Liver (tissue), 9 donors: ENCODE data around the gene JPH4. TPM values are rescaled to one million over a fixed set of nuclear protein-coding genes. Genes with fewer than 3 reads are reported as not detected.

Experiments used
- DNase-seq: peaks from one replicate; pipeline ENCODE4 v3.0.0-alpha.2; 2017; ENCODE audit warnings: low spot score
- H3K27ac ChIP-seq, 2 donors: one replicate each; pipeline ENCODE4 v1.7.0; 2013; ENCODE audit warnings: inconsistent platforms in 2 of 2, low read length in 2 of 2, control low read depth in 1 of 2, low read depth in 1 of 2, mild to moderate bottlenecking in 1 of 2
- H3K27me3 ChIP-seq, 4 donors: one replicate each; pipeline versions ENCODE4 v1.6.1 to v1.7.0; 2013; ENCODE audit warnings: low read length in 3 of 4, inconsistent platforms in 1 of 4, mild to moderate bottlenecking in 1 of 4, moderate library complexity in 1 of 4; ENCODE audit not compliant: control insufficient read depth in 4 of 4, insufficient read depth in 4 of 4
- H3K36me3 ChIP-seq, 4 donors: one replicate each; pipeline versions ENCODE4 v1.6.1 to v1.7.0; 2013; ENCODE audit warnings: low read length in 3 of 4, mild to moderate bottlenecking in 3 of 4, low read depth in 1 of 4, moderate library complexity in 1 of 4; ENCODE audit not compliant: control insufficient read depth in 4 of 4, insufficient read depth in 3 of 4
- H3K4me1 ChIP-seq, 4 donors: one replicate each; pipeline versions ENCODE4 v1.6.1 to v1.7.0; 2013; ENCODE audit warnings: low read length in 3 of 4, mild to moderate bottlenecking in 3 of 4, moderate library complexity in 1 of 4; ENCODE audit not compliant: control insufficient read depth in 4 of 4, insufficient read depth in 4 of 4
- H3K4me3 ChIP-seq, 3 donors: one replicate each; pipeline versions ENCODE4 v1.6.1 to v1.7.0; 2013; ENCODE audit warnings: low read length in 3 of 3, control low read depth in 1 of 3, low read depth in 1 of 3, mild to moderate bottlenecking in 1 of 3
- H3K9ac ChIP-seq, 2 donors: one replicate each; pipeline ENCODE4 v1.7.0; 2013; ENCODE audit warnings: low read length in 2 of 2, mild to moderate bottlenecking in 2 of 2, moderate library complexity in 2 of 2, control low read depth in 1 of 2, low read depth in 1 of 2
- H3K9me3 ChIP-seq, 4 donors: one replicate each; pipeline versions ENCODE4 v1.6.1 to v1.7.0; 2013; ENCODE audit warnings: low read length in 3 of 4; ENCODE audit not compliant: control insufficient read depth in 4 of 4
- ATF3 ChIP-seq: IDR thresholded peaks from 2 replicates; pipeline ENCODE4 v1.6.1; 2016; ENCODE audit warnings: antibody characterized with exemption
- CTCF ChIP-seq: fragments of 150-350 bp; IDR thresholded peaks from 2 replicates; pipeline ENCODE4 v1.5.1; 2017; ENCODE audit warnings: improper control_type of control experiment, low read depth, low read length; ENCODE audit not compliant: missing input control
- EGR1 ChIP-seq, 2 donors: IDR thresholded peaks; 2 replicates each; pipeline ENCODE4 v1.6.1; 2016 to 2018; ENCODE audit warnings: antibody characterized with exemption in 2 of 2, low read depth in 2 of 2
- FOXA1 ChIP-seq: IDR thresholded peaks from 2 replicates; pipeline ENCODE4 v1.6.1; 2016; ENCODE audit warnings: antibody characterized with exemption
- FOXA2 ChIP-seq: IDR thresholded peaks from 2 replicates; pipeline ENCODE4 v1.6.1; 2016; ENCODE audit warnings: antibody characterized with exemption
- HNF4A ChIP-seq, 2 donors: conservative IDR thresholded peaks; 2 replicates each; pipeline ENCODE4 v1.6.1; 2016; ENCODE audit warnings: antibody characterized with exemption in 2 of 2, mild to moderate bottlenecking in 2 of 2
- HNF4G ChIP-seq: IDR thresholded peaks from 2 replicates; pipeline ENCODE4 v1.6.1; 2016; ENCODE audit warnings: antibody characterized with exemption
- JUND ChIP-seq, 2 donors: IDR thresholded peaks; 2 replicates each; pipeline ENCODE4 v1.6.1; 2016; ENCODE audit warnings: antibody characterized with exemption in 2 of 2
- NR2F2 ChIP-seq: IDR thresholded peaks from 2 replicates; pipeline ENCODE4 v1.6.1; 2016; ENCODE audit warnings: antibody characterized with exemption
- RAD21 ChIP-seq, 2 donors: IDR thresholded peaks; 2 replicates each; pipeline ENCODE4 v1.6.1; 2016; ENCODE audit warnings: antibody characterized with exemption in 2 of 2, mild to moderate bottlenecking in 2 of 2
- REST ChIP-seq: IDR thresholded peaks from 2 replicates; pipeline ENCODE4 v1.6.1; 2016; ENCODE audit warnings: antibody characterized with exemption, mild to moderate bottlenecking
- RXRA ChIP-seq, 2 donors: IDR thresholded peaks; 2 replicates each; pipeline ENCODE4 v1.6.1; 2017 to 2018; ENCODE audit warnings: antibody characterized with exemption in 2 of 2, mild to moderate bottlenecking in 1 of 2
- SP1 ChIP-seq: IDR thresholded peaks from 2 replicates; pipeline ENCODE4 v1.6.1; 2018; ENCODE audit warnings: antibody characterized with exemption, mild to moderate bottlenecking
- TAF1 ChIP-seq: conservative IDR thresholded peaks from 2 replicates; pipeline ENCODE4 v1.6.1; 2016; ENCODE audit warnings: antibody characterized with exemption, mild to moderate bottlenecking
- YY1 ChIP-seq: IDR thresholded peaks from 2 replicates; pipeline ENCODE4 v1.6.1; 2016; ENCODE audit warnings: antibody characterized with exemption, mild to moderate bottlenecking
- ZBTB33 ChIP-seq: IDR thresholded peaks from 2 replicates; pipeline ENCODE4 v1.6.1; 2016; ENCODE audit warnings: antibody characterized with exemption
- WGBS: extraction: QIAGEN DNeasy Blood & Tissue Kit; methylation state at CpG from one replicate; pipeline ENCODE4 v1.1.7; 2013; 5-methylcytosine and 5-hydroxymethylcytosine counted together
- polyA plus RNA-seq, 2 donors: library from polyadenylated mRNA; stranded (reverse) in 1 of 2; unstranded in 1 of 2; fragments of 200-250 nt in 1 of 2; fragments of >200 nt in 1 of 2; fragmentation: Nextera tagmentation in 1 of 2; extraction: Ambion mirVana in 1 of 2; gene quantifications; one replicate each; pipeline versions ENCODE4 v1.2.1 to v1.2.3, GENCODE V29; 2013 to 2015
- total RNA-seq, 2 donors: library from RNA; depleted of rRNA; stranded (reverse); fragments of >200 nt; gene quantifications; one replicate each; pipeline ENCODE4 v1.2.3, GENCODE V29; 2014
- donor health status: healthy.
- donor health status: healthy.
- donor health status: healthy.
- donor health status: healthy.
- donor health status: healthy.

Gene JPH4
- total and polyA plus RNA-seq, 4 donors = 0.07 to 0.24 (median 0.16) TPM

GRCh38 chr14:23533652-23534435, 44.7 kb downstream of the JPH4 start:
- H3K9me3 ChIP-seq = no peaks in the 10 kb centered on the region
- no peaks in the 10 kb centered on the region for H3K4me1 ChIP-seq
- no peak overlapping the region for H3K4me3 ChIP-seq
- H3K36me3 ChIP-seq = no peaks in the 10 kb centered on the region
- no peak for TF ChIP-seq HNF4G
- TF ChIP-seq JUND (IDR thresholded peaks at IDR 0.05) = no peak
- TF ChIP-seq HNF4A (conservative IDR thresholded peaks at IDR 0.05) = no peak
- TF ChIP-seq FOXA1 = no peak
- no peak for TF ChIP-seq RAD21 (IDR thresholded peaks at IDR 0.05)
- TF ChIP-seq EGR1 (IDR thresholded peaks at IDR 0.05; ENCODE audit: low read depth in 2 of 2) = no peak
- TF ChIP-seq YY1 = no peak
- no peak for TF ChIP-seq ZBTB33
- TF ChIP-seq REST = no peak
- no peak for TF ChIP-seq SP1
- no peak for TF ChIP-seq ATF3
- TF ChIP-seq FOXA2 = no peak
- TF ChIP-seq TAF1 = no peak
- TF ChIP-seq NR2F2 = no peak
- TF ChIP-seq CTCF = no peak
- DNase-seq = no peak
- H3K27ac ChIP-seq = no peak overlapping the region
- H3K9ac ChIP-seq = no peak overlapping the region
- 94% methylated on average over 16 of the region's 16 CpGs for WGBS
- H3K27me3 ChIP-seq = no peaks in the 10 kb centered on the region

GRCh38 chr14:23532658-23533057, 45.9 kb downstream of the JPH4 start:
- H3K27me3 ChIP-seq = no peaks in the 10 kb centered on the region
- H3K9me3 ChIP-seq = no peaks in the 10 kb centered on the region
- WGBS = 96% methylated on average over 7 of the region's 7 CpGs
- H3K4me1 ChIP-seq = no peaks in the 10 kb centered on the region
- TF ChIP-seq HNF4A (conservative IDR thresholded peaks at IDR 0.05) (no peak), HNF4G (no peak), FOXA2 (no peak), RXRA (IDR thresholded peaks at IDR 0.05) (no peak), YY1 (no peak)
- H3K36me3 ChIP-seq = no peaks in the 10 kb centered on the region
- H3K9ac ChIP-seq = no peak overlapping the region
- no peak for DNase-seq
- no peak overlapping the region for H3K4me3 ChIP-seq
- H3K27ac ChIP-seq = no peak overlapping the region
